Activated T-cell treated with anti-CD3 and anti-CD28 coated beads, Interleukin-2, amount 50 U/mL, for 4 hours (primary cell): ENCODE results near the gene PNMA8C. TPM values are rescaled to one million over a fixed set of nuclear protein-coding genes. Genes with fewer than 3 reads are reported as not detected.
A peak's percentile ranks its signal among the peaks of the same experiment; 100 is the strongest.

Experiments used
- ATAC-seq, 2 donors: fragments of 200-7000 bp; cut with Tn5 transposase; one replicate each; pipeline ENCODE4 v1.10.0; 2021
- DNase-seq: peaks from one replicate; pipeline ENCODE4 v3.0.0-alpha.2; 2020
- H3K27me3 Mint-ChIP-seq: one replicate; pipeline ENCODE4 v1.8.0; 2021; ENCODE audit warnings: low read depth, mixed read lengths
- H3K36me3 Mint-ChIP-seq: one replicate; pipeline ENCODE4 v1.8.0; 2022; ENCODE audit warnings: mixed read lengths; ENCODE audit not compliant: insufficient read depth
- H3K4me1 Mint-ChIP-seq: one replicate; pipeline ENCODE4 v1.8.0; 2021; ENCODE audit warnings: low read depth, mixed read lengths
- H3K4me3 Mint-ChIP-seq: one replicate; pipeline ENCODE4 v1.8.0; 2021; ENCODE audit warnings: mild to moderate bottlenecking, moderate library complexity, mixed read lengths
- H3K9me3 Mint-ChIP-seq: one replicate; pipeline ENCODE4 v1.8.0; 2021; ENCODE audit warnings: mixed read lengths
- total RNA-seq, 3 donors: library from RNA; stranded (reverse); gene quantifications; one replicate each; pipeline ENCODE4 v1.2.1, GENCODE V29; 2021

Gene PNMA8C
- total RNA-seq, 3 donors from 2014 or later = not detected

DNA sequence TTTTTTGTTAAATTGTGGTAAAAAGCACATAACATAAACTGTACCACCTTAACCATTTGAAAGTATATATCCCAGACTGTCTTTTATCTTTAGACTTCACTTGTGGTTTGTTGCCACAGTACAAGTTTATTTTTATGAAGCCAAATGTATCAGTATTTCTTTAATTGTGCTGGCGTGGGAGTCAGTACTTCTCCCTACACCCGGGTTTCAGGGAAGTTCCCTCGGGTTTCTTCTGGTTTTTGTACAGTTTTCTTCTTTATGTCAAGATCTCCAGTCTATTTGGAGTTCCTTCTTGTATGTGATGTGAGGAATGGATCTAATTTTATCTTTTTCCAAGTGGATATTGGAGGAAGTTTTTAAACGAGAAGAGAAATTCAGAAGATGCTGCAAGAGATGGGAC is 35.9 kb downstream of the PNMA8C start:
- H3K27me3 Mint-ChIP-seq = peaks cover 4% of the 10 kb centered on the region
- no peak overlapping the region for H3K4me3 Mint-ChIP-seq
- ATAC-seq (no peak), DNase-seq (no peak)
- no peaks in the 10 kb centered on the region for H3K9me3 Mint-ChIP-seq
- H3K36me3 Mint-ChIP-seq = peaks cover 16% of the 10 kb centered on the region
- H3K4me1 Mint-ChIP-seq = peaks cover 5% of the 10 kb centered on the region

DNA sequence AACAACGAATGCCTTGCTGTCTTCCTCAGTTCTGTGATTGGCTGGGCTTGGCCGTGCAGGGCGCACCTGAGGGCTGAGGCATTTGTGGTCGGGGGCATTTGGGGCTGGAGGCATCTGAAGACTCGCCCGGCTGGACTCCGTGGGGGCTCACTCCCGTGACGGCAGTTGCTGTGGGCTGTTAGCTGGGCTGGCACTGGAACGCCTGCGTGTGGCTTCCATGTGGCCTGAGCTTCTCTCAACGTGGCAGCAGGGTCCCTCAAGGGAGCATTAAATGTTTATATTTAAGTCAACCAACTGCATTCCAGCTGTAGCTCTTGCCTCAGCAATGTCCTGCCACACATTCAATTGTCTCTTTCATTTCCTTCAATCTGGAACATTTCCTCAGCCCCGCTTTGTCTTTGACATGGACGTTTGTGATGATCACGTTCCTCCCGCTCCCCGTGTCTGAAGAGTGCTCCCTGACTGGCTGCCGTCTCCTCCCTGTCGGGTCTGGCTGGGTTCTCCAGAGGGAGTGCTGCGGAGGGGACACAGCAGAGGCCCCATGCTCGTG is 36.4 kb downstream of the PNMA8C start:
- Mint-ChIP-seq H3K4me1 (peaks cover 5% of the 10 kb centered on the region), H3K4me3 (no peak overlapping the region), H3K27me3 (no peaks in the 10 kb centered on the region), H3K9me3 (no peaks in the 10 kb centered on the region), H3K36me3 (peaks cover 21% of the 10 kb centered on the region)
- DNase-seq (no peak), ATAC-seq (no peak)

DNA sequence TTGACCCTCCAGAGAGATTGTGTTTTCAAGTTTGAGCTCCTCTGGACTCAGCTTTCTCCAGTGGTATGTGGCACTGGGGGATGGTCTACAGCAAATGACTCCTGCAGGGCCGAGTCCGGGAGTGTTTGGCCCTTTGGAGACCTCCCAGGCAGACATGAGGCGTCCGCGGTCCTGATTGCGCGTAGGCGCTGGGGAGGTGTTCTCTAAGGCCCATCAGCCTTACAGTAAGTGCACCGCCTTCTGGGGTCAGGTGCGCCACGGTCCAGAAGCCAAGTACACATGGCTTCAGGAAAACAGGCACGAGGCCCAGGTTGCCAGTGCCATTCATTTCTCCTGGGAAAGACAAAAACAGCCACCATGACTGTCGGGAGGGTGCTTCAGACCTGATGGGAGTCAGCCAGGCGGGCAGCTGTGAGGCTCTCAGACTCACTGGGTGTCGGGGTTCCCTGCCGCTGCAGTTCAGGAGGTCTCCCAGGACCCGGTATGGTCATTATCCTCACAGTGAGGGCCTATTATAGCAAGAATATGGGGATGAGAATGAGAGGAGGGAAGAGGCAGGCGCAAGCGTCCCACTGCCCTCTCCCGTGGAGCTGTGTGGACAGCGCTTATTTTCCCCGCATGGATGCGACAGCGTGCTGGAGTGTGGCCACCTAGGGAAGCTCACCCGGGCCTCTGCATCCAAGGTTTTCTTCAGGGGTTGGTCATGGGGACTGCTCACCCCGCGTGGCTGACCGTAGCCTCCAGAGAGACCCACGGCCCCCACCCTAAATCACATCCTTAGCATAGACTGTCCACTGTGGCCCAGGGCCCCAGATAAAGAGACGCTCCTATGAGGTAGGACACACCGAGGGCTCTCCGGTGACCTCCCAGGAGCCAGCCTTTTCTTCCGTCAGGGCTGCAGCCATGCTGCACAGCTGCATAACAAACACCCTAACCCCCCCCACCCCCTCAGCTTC is 37.2 kb downstream of the PNMA8C start:
- no peak for DNase-seq
- Mint-ChIP-seq H3K4me1 (peaks cover 5% of the 10 kb centered on the region), H3K36me3 (peaks cover 27% of the 10 kb centered on the region)

DNA sequence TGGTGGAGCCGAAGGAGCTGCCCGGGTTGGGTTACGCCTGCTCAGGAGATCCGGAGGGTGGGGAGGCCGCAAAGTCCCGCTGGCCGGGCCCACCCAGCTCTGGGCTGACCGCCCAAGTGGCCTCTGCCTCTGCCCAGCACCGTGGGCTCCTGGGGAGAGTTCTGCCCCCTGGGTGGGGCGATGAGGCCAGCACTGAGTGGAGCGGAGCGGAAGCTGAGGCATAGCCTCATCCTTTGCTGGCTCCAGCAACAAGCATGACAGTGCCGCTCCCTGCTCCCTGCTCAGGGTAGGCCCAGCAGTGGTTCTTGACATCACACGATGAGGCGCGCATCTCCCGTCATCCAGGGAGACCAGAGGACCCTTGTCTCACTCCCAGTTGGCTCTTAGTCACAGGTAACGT is 37.9 kb downstream of the PNMA8C start:
- no peak for DNase-seq
- peaks cover 5% of the 10 kb centered on the region for H3K4me1 Mint-ChIP-seq
- no peaks in the 10 kb centered on the region for H3K9me3 Mint-ChIP-seq
- H3K36me3 Mint-ChIP-seq = peaks cover 27% of the 10 kb centered on the region
- ATAC-seq = no peak
- no peak overlapping the region for H3K4me3 Mint-ChIP-seq
- no peaks in the 10 kb centered on the region for H3K27me3 Mint-ChIP-seq

More for the DNA sequence above, 37.2 kb downstream of the PNMA8C start:
- ATAC-seq = no peak
- Mint-ChIP-seq H3K27me3 (no peaks in the 10 kb centered on the region), H3K4me3 (no peak overlapping the region), H3K9me3 (no peaks in the 10 kb centered on the region)

DNA sequence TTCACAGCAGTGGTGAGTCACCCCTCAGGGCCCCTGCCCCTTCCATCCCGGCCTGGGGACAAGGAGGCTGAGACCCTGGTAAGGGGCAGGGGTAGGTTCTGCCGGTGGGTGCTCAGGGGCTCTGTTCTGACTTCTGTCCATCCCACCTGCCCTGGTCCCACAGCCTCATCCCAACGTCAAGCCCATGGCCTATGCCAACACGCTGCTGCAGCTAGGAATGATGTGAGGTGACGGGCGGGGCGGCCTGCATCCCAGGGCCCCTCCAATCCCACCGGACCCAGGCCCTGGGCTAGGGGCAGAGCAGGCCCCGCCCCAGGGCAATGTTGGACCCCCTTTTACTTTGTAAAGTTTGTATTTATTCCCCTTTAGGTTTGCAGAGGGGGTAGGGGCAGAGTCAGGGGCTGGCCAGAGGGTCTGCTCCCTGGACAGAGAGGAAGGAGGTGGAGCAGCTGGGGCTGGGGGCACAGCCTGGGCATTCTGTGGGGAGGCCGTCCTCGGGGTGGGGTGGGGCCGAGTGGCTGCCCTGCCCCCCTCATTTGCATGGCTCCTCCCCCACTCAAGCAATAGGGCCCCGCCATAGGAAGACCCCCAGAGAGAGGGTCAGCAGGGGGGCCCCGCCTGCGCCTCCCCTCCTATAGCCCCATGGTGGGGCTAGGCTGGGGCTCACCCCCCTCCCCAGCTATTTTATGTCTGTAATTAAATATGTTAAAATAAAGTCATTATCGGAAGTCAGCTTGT is 38.4 kb downstream of the PNMA8C start:
- H3K27me3 Mint-ChIP-seq = no peaks in the 10 kb centered on the region
- ATAC-seq (peak; percentile 42 to 51), DNase-seq (no peak)
- peaks cover 5% of the 10 kb centered on the region for H3K4me1 Mint-ChIP-seq
- H3K4me3 Mint-ChIP-seq = no peak overlapping the region
- no peaks in the 10 kb centered on the region for H3K9me3 Mint-ChIP-seq
- H3K36me3 Mint-ChIP-seq = peaks cover 27% of the 10 kb centered on the region

DNA sequence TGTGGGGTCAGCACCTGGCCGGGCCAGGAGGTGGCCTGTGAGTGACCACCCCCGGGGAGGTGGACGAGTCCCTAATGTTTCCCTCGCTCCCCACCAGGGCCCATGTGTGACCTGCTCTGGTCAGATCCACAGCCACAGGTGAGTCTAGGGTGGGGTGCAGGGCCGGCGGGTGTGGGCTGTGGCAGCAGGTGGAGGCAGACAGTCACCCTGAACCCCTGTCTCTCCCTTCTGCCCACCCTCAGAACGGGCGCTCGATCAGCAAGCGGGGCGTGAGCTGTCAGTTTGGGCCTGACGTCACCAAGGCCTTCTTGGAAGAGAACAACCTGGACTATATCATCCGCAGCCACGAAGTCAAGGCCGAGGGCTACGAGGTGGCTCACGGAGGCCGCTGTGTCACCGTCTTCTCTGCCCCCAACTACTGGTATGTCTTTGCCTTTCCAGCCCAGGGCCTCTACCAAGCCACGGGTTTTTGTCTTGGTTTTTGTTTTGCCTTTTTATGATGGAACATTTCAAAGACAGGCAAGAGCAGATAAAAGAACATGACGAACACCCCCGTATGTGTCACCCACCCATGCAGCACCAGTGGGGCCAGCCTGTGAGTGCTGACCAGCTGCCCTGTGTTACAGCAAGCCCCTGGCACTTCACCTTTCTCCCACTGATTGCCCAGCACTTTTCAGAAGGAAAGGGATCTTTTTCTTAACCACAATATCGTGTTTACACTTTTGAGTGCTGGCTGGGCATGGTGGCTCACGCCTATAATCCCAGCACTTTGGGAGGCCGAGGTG is 40.2 kb downstream of the PNMA8C start:
- H3K4me3 Mint-ChIP-seq = no peak overlapping the region
- H3K27me3 Mint-ChIP-seq = no peaks in the 10 kb centered on the region
- peaks cover 37% of the 10 kb centered on the region for H3K36me3 Mint-ChIP-seq
- H3K4me1 Mint-ChIP-seq = peaks cover 3% of the 10 kb centered on the region
- H3K9me3 Mint-ChIP-seq = no peaks in the 10 kb centered on the region
- ATAC-seq = no peak
- no peak for DNase-seq

DNA sequence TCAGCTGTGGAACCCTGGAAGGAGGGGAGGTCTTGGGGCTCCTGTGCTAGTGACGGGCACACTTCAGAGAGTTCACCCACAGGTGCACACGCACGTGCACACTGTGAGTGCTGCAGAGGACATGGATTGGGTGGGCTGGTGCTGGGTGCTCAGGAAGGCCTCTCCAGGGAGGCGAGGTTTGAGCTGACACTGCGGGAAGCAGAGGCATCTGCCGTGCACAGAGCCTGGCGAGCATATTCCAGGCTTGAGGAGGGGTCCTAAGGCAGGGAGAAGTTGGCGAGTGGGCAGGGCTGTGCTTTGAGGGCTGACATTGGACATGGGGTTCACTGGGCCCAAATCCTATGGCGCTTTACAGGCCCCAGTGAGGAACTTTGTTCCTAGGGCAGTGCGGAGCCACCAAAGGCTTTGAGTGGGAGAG is 41.0 kb downstream of the PNMA8C start:
- H3K4me3 Mint-ChIP-seq = no peak overlapping the region
- no peak for ATAC-seq
- H3K4me1 Mint-ChIP-seq = peaks cover 3% of the 10 kb centered on the region
- no peaks in the 10 kb centered on the region for H3K27me3 Mint-ChIP-seq
- H3K36me3 Mint-ChIP-seq = peaks cover 36% of the 10 kb centered on the region
- no peaks in the 10 kb centered on the region for H3K9me3 Mint-ChIP-seq
- no peak for DNase-seq

DNA sequence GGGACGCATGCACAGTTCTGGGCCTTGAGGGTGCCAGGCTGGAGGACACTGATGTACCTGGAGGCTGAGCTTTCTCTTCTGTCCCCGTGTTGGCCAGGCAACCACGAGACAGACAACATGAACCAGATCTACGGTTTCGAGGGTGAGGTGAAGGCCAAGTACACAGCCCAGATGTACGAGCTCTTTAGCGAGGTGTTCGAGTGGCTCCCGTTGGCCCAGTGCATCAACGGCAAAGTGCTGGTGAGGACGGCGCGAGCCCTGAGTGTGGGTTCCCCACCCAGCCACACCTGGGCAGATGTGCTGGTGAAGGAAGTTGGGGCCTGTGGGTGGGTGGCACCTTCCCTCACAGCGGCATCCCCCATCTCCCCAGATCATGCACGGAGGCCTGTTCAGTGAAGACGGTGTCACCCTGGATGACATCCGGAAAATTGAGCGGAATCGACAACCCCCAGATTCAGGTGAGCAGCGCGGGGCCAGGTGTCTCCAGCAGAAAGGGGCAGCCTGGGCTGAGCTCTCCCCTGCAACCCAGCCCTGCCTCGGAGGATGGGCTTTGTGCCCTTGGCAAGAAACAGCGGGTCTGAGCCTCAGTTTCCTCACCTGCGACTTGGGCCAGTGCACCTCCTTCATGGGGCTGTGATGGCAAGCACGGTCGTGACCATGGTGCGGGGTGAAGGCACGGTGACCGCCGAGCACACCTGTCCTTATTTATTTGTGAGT is 41.6 kb downstream of the PNMA8C start:
- Mint-ChIP-seq H3K4me1 (no peaks in the 10 kb centered on the region), H3K4me3 (no peak overlapping the region), H3K27me3 (no peaks in the 10 kb centered on the region), H3K9me3 (no peaks in the 10 kb centered on the region), H3K36me3 (peaks cover 39% of the 10 kb centered on the region)
- no peak for DNase-seq
- ATAC-seq = no peak

DNA sequence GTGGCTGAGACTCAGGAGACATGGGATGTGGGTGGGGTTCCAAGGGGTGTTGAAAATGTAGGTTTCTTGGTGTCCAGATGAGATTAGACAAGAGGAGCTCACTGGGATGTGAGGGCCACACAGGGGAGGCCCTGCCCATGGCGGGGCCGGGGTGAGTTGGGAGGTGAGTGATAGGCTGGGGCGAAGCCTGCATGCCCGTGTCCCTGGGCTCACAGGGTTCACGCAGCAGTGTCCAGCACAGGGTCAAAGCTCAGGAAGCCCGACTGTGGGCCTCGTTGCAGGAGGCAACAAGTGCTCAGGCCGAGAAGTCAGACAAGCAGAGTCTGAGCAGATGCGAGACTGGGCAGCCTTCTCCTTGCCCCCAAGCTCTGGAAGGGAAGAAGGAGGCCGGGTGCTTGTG is 42.6 kb downstream of the PNMA8C start:
- no peak overlapping the region for H3K4me3 Mint-ChIP-seq
- H3K9me3 Mint-ChIP-seq = no peaks in the 10 kb centered on the region
- no peaks in the 10 kb centered on the region for H3K27me3 Mint-ChIP-seq
- H3K4me1 Mint-ChIP-seq = no peaks in the 10 kb centered on the region
- peaks cover 41% of the 10 kb centered on the region for H3K36me3 Mint-ChIP-seq
- no peak for ATAC-seq
- no peak for DNase-seq

DNA sequence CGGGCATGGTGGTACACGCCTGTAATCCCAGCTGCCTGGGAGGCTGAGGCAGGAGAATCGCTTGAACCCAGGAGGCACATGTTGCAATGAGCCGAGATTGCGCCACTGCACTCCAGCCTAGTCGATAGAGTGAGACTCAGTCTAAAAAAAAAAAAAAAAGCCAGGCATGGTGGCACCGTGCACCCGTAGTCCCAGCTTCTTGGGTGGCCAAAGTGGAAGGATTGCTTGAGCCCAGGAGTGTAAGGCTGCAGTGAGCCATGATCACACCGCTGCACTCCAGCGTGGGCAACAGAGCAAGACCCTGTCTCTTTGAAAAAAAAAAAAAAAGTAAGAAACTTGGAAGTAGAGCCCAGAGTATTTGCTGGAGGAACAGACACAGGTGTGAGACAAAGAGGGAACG is 43.1 kb downstream of the PNMA8C start:
- ATAC-seq (no peak), DNase-seq (no peak)
- H3K9me3 Mint-ChIP-seq = no peaks in the 10 kb centered on the region
- H3K36me3 Mint-ChIP-seq = peaks cover 46% of the 10 kb centered on the region
- H3K4me3 Mint-ChIP-seq = no peak overlapping the region
- H3K27me3 Mint-ChIP-seq = no peaks in the 10 kb centered on the region
- no peaks in the 10 kb centered on the region for H3K4me1 Mint-ChIP-seq

DNA sequence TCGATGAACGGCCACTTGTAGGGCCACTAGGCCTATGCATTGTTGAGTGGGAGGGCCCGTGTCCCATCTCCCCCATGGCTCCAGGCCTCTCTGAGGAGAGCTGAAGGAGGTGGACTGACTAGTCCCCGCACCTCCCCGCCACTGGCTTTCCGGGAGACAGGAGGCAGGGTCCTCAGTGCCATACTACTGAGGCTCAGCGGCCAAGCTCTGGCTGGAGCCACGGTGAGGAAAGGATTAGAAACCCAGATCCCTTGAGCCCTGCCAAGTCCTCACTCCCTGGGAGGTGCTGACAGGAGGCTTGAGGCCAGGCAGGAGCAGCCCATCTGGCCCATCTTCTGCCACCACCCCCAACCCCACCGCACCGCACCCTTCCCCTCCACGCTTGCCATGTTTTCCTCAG is 44.3 kb downstream of the PNMA8C start:
- ATAC-seq = no peak
- no peak for DNase-seq
- no peak overlapping the region for H3K4me3 Mint-ChIP-seq
- peaks cover 49% of the 10 kb centered on the region for H3K36me3 Mint-ChIP-seq
- no peaks in the 10 kb centered on the region for H3K27me3 Mint-ChIP-seq
- no peaks in the 10 kb centered on the region for H3K9me3 Mint-ChIP-seq
- H3K4me1 Mint-ChIP-seq = peaks cover 4% of the 10 kb centered on the region

DNA sequence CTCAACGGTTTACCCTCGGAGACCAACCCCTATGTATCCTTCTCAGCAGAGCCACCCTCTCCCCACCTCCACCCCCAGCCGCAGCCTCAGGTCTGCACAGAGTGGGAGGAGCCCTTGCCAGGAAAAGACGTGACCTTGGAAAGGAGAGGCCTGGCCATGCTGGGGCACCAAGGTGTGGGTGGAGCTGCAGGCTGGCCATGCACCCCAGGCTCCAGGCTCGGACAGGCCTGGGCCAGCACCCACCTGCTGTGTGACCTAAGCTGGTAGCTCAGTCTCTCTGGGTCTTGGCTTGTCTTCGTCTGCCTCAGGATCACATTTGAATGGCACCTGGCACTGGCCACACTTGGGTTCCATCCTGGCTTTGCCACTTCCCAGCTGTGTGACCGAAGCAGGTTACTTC is 44.9 kb downstream of the PNMA8C start:
- Mint-ChIP-seq H3K27me3 (no peaks in the 10 kb centered on the region), H3K36me3 (peaks cover 49% of the 10 kb centered on the region), H3K4me3 (no peak overlapping the region), H3K9me3 (no peaks in the 10 kb centered on the region), H3K4me1 (peaks cover 4% of the 10 kb centered on the region)
- ATAC-seq (no peak), DNase-seq (no peak)

DNA sequence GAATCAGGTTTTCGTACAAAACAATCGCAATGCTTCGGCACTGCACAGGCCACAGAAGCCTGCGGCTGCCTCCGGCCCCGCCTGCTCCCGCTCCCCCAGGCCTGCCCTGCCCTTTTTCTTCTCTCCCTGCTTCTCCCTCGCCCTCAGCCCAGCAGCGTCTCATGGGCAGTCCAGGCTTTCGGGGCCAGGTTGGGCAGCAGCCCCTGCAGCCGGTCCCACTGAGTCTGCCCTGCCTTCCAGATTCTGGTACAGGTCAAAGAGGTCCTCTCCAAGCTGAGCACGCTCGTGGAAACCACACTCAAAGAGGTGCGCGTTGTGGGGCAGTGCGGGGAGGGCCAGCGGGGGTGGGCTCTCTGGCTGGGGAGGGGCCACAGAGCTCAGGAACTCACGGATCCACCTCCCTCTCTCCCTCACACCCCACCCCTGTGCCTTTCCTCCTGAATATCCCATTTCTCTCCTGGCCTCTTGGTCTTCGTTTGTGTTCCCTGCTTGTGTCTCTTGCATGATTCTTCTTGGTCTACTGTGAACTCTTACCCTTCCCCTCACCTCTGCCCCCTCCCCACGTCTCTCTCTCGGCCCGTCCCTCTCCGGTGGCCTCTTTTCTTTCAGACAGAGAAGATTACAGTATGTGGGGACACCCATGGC is 45.4 kb downstream of the PNMA8C start:
- no peaks in the 10 kb centered on the region for H3K9me3 Mint-ChIP-seq
- H3K4me3 Mint-ChIP-seq = no peak overlapping the region
- H3K36me3 Mint-ChIP-seq = peaks cover 47% of the 10 kb centered on the region
- H3K4me1 Mint-ChIP-seq = peaks cover 4% of the 10 kb centered on the region
- no peaks in the 10 kb centered on the region for H3K27me3 Mint-ChIP-seq
- DNase-seq (no peak), ATAC-seq (no peak)
